ENCODE data around the gene AIG1.

DNA sequence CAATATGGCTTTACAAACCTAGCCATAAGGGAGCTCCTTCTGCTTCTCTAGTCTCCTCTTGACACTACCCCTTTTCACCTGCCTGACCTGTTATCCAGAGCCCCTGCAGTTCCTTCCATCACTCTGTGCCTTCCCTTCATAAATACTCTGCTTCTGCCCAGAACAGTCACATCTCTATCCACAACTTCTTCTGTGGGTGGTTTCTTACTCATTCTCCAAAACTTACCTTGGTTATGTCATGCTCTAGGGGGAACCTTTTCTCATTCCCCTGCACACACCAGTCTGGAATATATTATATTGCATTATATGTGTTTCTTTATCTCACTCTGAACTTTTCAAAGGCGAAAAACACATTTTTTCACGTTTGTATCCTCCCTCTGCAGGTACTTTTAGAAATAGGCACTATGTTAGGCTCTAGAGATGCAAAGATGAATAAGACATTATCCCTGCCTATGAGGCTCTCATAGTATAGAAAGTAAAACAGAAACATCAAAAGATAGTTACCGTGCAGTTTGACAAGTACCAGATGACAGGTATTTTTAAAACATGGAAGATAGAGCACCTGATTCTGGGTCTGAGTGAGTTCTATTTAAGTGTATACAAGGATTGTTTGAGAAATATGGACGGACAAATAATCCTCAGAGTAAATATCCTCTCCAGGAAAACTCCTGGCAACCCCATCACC lies 51.5 kb downstream of the AIG1 start:
- TF ChIP-seq POLR2A (IDR thresholded peaks at IDR 0.05; ENCODE audit: insufficient read depth in 1 of 2, low read depth in 2 of 2, low read length in 2 of 2) (no peak), SOX6 (IDR thresholded peaks at IDR 0.05) (no peak), SOX6 (CRISPR knock-in tag; IDR thresholded peaks at IDR 0.05) (no peak), MYC (CRISPR knock-in tag; IDR thresholded peaks at IDR 0.05; ENCODE audit: borderline replicate concordance) (no peak), ELF4 (CRISPR knock-in tag; IDR thresholded peaks at IDR 0.05; ENCODE audit: borderline replicate concordance) (no peak), SMC3 (IDR thresholded peaks at IDR 0.05; ENCODE audit: low read length) (no peak), CTCF (CRISPR knock-in tag; IDR thresholded peaks at IDR 0.05) (no peak), YEATS2 (CRISPR knock-in tag; IDR thresholded peaks at IDR 0.05; ENCODE audit: borderline replicate concordance) (no peak), ZNF337 (CRISPR knock-in tag; IDR thresholded peaks at IDR 0.05; ENCODE audit: borderline replicate concordance, low read depth) (no peak), POLR2AphosphoS5 (IDR thresholded peaks at IDR 0.05; ENCODE audit: low read depth, low read length) (no peak), RNF219 (CRISPR knock-in tag; IDR thresholded peaks at IDR 0.05) (no peak), ZMYM3 (CRISPR knock-in tag; IDR thresholded peaks at IDR 0.05) (no peak)
- TF ChIP-seq, protein P1, sequence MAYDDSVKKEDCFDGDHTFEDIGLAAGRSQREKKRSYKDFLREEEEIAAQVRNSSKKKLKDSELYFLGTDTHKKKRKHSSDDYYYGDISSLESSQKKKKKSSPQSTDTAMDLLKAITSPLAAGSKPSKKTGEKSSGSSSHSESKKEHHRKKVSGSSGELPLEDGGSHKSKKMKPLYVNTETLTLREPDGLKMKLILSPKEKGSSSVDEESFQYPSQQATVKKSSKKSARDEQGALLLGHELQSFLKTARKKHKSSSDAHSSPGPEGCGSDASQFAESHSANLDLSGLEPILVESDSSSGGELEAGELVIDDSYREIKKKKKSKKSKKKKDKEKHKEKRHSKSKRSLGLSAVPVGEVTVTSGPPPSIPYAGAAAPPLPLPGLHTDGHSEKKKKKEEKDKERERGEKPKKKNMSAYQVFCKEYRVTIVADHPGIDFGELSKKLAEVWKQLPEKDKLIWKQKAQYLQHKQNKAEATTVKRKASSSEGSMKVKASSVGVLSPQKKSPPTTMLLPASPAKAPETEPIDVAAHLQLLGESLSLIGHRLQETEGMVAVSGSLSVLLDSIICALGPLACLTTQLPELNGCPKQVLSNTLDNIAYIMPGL (CRISPR knock-in tag; IDR thresholded peaks at IDR 0.05; ENCODE audit: borderline replicate concordance in 1 of 2, low read depth in 1 of 2) = no peak

All from HepG2 (cell line).